ENCODE measurements around the gene LMF2.

LMF2 gene

DNA sequence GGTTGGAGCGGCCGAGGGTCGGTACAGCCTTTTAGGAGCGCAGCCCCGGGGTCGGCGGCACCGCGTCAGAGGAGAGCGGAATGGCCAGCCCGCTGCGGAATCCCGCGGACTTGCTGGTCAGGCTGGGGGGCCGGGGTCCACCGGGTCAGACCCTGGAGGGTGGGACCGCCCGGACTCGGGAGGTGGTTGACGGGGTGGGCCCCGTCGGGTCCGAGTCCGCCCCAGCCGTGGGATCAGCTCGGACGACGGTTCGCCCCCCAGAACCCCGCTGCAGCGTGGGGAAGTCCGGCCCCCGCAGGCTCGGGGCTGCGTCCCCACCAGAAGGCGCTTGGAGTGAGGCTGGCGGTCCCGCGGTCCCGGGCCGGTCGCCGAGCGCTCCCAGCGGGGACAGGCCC is 26.5 kb downstream of the LMF2 start:
- no peak for DNase-seq

DNA sequence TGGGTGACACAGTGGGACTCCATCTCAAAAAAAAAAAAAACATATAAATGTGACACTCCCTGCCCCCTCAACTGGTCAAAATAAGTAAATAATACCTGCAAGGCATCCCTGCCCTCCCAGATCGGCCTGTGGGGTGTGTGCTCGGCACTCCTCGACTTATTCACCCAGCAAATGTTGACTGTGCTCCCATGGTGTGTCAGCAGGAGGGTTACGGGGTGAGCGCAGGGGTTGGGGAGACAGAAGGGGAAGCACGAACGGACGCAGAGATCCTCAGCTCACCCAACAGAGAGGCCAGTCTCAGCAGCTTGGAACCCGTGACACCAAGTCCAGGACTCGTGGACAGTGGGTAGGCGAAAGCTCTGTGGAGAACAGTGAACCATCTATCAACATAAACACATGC is 27.8 kb downstream of the LMF2 start:
- no peak for DNase-seq

DNA sequence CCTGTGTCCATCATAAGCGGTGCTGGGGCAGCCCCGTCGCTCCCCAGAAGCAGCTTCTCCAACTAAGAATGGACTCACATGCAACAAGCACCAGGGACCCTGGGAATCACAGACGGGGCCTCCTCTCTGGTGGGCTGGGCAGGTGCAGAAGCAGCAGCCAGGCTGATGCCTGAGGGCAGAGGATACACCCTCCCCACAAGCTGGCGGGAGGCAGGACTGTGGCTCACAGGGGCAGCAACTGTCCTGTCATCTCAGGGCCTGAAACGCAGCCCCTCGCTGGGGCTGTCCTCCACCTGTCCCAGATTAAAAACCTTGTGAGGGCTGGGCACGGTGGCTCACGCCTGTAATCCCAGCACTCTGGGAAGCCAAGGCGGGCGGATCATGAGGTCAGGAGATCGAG is 29.6 kb downstream of the LMF2 start:
- DNase-seq: no peak

DNA sequence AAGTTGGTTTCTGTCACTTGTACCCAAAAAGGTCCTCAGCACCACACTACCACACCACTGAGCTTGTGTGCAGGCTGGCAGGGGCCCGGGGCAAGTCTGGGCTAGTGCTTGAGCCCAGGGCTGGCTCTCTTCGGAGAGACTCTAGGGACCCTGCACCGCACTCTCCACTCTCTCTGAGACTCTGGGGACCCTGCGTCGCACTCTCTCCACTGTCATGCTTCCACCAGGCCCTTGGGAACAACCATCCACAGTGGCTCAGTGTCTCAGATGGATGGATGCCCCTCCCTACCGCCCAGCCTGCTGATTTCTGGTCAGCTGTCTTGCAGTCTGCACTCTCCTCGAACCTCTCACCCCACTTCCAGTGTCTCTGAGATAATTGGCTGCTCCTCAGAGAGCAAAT is 30.6 kb downstream of the LMF2 start:
- no peak for DNase-seq

DNA sequence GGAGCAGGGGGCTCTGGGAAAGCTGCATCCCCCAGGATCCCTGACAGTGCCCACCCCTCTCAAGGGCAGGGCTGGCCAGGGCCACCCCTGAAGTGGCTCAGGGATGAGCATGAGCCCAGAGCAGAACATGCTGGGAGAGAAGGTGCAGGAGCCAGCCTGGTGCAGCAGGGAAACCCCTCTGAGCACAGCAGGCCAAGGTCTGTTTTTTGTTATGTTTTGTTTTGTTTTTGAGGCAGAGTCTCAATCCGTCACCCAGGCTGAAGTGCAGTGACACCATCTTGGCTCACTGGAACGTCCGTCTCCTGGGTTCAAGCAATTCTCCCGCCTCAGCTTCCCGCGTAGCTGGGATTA is 31.9 kb downstream of the LMF2 start:
- no peak for DNase-seq

DNA sequence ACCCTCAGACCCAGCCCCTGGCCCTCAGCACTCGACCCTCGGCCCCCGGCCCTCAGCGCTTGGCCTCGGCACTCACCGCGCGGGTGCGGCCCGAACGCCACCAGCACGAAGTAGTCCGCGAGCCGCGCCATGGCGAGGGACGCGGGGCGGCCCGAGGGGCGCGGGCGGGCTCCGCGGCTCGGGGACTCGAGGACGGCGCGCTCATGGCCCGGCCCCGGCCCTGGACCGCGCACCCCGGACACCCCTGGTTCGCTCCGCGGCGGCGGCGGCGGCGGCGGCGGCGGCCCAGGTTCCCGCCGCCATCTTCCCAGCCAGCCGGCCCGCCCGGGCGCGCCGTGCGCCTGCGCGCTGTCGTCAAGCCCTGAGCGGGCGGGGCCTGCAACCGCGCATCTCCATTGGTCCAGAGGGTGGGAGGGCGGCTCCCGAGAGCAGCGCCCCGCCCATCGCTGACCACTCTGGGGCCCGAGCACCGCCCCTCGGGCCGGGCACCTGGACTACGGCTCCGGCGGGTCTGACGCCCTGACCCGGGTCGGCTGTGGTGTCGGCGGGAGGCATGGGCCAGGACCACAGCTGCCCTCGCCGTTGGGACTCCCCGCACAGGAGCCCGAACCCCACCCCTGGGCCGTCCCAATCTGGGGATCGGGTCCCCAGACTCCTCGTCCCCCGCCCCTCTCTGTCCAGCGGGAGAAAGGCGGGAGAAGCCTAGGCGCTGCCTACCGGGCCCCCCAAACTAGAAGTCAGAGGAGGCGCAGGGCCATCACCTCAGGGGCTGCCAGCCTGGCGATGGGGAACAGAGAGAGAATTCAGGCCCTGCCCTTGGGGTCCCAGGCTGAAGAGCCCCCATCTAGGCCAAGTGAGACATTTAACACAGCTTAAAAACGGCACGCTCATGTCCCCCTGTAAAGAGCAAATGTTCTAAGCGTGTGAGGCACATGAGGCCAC is 32.5 kb downstream of the LMF2 start, which contains the start of gene SBF1:
TSS of gene SBF1 (minus strand) at position 326 of the 942 bp plus-strand sequence. CDS start at position 131, 195 bp downstream.
- DNase-seq: peak; percentile 86

DNA sequence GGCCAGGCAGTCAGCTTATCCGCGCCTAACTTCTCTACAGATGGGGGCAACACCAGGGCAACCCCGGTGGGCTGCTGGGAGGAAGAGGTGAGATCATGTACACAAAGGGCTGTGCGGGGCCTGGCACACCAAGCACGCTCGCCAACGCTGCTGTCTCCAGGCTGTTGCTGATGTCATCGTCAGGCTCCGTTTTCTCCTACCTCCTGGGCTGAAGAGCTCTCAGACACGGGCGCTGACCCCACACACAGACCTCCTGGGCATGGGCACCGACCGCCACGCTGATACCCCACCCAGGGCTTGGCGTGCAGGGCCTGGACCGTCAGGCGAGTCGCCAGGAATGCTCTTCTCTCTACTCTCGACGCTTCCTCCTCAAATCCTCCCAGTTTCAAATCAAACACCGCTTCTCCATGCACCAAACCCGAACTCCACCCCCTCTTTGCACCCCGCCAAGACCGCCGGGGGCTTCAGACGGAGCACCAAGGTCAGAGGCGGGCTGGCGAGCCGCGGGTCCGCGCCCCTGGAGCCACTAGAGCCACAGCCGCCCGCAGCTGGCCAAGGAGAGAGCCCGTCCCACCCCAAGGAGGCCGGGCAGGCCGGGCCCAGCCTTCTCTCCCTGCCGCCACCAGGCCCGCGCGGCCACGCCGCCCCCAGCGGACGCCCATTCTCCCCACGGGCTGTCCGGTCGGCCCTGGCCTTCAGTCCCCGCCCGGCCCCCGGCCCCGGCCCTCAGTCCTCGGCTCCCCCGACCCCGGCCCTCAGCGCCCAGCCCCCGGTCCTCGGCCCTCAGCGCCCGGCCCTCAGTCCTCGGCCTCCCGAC is 33.4 kb downstream of the LMF2 start:
- DNase-seq: no peak

DNA sequence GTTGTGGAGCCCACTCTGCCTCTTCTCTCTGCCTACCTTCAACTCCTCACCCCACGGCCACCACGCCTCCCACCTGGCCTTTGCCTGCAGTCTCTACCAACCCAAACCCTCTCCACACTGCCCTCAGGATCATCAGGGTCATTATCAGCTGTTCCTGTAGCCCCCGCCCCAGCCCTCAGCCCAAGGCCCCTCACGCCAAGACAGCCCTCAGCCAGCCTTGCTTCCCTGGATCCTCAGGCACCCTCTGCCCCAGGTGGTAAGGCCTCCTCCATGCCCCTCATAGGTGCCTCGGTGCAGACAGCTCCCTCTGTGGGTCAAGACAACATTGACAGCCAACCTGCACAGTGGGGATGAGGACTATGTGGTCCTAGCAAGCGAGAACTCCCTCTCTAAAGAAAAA is 34.4 kb downstream of the LMF2 start:
- DNase-seq: peak; percentile 53

DNA sequence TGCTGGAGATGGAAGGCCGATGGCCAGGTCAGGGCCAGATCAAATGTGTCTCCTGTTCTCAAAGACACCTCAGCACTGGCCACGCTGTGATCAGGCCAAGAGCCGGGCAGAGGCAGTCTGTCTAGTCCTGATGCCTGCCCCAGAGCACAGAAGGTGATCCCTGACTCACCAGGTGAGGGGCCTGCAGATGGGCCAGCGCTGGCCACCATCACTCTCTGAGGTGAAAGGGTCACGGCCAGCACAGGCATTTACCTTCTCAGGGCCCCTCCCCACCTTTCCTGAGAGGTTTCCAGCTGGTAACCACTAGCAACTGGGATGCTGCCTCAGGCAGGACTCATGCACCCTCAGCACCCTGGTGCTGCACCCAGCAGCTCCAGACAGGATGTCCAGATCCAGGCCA is 35.5 kb downstream of the LMF2 start:
- no peak for DNase-seq

DNA sequence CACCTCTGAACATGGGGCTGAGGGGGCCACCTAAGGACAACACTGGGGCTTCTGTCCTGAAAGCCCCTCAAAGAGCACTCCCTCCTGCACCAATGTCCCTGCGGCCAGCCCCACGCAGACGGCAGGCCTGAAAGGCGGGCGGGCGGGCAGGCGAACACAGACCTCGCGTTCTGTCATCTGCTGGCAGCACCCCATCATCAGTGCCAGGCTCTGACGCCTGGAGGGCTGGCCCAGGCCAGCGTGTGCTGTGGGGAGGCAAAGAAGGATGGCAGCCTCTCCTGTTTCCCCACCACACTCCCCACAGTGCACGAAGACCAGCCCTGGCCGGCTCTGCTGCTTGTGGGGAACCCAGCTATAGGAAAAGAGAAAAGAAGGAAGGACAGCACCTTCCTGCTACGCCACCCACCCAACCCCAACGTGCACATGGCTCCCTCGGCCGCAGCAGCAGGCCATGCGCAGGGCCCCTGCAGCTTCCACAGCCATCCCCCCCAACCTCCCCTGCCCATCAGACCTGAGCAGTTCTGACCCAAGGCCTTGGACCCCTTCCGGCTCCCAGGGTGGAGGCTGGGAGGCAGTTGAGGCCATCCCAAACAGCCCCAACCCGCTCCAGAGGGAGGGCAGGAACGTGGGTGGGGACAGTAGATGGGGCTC is 36.2 kb downstream of the LMF2 start:
- DNase-seq: no peak

DNA sequence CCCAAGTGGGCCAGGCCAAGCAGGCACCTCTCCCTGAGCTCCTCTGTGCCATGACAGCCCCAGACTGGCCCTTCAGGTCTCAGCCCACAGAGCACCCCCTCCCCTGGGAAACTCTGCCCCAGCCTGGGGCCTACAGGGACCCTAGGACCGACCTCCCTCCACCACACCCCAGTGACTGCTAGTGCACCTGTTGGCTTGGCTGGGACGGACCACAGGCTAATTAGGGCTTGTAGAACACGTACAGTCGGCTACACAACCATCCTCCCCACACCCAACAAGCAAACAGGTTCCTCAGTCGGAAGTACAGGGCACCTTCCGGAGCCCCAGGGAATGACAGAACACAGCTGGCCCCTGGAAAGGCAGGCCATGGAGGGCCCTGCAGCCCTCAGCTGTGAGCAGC is 37.0 kb downstream of the LMF2 start:
- DNase-seq: no peak

DNA sequence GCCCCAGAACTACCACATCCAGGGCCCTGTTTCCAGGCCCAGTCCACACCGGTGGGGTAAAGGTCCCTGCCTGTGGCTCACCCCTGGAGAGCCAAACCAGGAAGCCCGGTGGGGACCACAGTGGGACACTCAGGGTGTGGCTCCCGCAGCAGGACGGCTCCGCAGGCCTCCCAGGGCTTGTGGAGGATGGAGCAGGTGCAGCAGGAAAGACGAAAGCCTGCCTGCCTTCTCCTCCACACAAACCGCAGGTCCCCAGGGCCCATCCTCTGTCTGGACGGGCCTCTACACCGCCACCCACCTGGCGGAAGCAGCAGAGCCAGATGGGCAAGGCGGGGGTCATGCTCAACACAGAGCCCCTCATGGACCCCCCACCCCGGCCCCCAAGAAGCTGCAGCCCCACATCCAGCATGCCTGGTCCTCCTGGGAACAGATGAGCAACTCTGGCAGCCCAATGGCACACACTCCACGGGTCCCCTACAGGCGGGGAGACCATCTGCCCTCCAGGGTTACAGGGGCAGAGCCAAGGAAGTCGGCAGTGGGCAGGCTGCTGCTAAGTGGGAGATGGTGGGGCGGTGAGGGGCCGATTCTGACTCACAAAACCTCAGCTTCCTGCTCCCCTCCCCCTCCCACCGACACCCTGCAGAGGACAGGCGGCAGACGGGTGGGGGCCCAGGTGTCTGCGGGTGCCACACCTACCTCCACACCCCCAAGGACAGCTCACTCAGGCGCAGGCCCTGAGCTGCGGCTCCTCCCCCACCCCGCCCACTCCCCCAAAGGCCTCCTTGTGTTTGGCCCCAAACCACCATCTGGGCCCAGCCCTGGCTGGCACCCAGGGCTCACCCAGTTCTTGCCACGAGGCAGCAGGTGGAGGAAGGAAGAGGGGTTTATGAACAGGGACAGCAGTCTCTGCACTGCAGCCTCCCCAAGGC is 37.9 kb downstream of the LMF2 start:
- DNase-seq: peak; percentile 100

DNA sequence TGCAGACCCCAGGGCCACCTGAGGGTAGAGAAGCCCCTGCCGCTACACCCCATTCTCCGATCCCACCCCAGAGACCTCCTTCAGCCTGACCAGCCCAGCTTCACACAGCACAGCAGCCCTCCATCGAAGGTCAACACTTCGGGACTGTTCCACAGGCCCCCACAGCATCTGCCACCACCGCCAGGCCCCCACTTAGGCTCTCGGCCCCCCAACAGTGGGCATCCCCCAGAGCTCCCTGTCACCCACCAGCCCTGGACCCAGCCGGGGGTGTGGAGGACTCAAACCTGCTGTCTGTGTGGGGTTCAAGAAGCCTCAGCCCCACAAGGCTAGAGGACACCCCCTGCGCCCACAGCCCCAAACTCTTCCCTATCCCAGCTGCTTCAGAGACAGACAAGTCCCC is 38.9 kb downstream of the LMF2 start:
- DNase-seq: no peak

DNA sequence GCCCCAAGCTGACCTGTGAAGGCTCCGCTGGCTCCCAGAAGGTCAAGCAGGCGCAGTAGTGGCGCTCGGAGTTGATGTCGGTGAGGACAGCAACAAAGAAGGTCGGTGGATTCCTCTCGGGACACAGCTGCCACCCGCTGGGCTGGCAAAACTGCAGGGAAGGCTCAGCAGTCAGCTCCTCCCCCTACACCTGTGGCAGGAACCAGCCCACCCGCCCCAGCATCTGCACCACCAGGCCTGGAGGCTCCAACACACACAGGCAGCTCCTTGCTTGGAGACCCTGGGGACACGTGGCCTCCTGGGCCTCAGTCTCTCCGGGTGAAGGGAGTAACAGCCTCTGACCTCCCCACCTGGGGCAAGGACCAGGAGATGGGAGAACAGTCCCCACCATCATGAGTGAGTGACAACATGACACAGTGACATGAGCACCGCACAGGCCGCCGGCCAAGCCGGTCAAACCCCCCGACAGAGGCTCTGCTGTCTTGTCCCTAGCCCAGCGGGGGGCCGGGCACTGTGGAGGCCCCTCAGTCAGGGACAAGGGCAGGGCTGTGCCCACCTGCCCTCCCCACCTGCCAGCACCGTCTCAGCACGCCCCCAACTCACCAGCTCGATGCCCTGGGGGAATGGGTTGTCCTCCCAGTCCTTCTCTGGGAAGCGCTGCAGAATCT is 39.6 kb downstream of the LMF2 start:
- no peak for DNase-seq

DNA sequence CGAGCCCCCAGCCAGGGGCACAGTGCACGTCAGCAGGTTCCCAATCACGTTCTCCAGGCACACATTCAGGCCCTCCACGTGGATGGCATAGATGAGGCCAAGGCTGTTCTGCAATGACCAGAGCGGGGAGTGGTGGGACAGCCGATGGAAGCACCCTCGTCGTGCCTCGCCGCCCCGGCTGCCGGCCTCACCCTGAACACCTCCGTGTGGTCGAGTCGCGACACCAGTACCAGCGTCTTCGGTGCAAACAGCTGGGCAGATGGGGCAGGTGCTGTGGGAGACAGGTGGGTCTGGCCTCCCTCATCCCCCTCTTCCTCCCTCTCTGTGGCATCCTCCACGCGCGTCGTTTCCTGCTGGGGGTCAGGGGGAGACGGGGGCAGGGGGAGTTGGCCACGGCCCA is 40.2 kb downstream of the LMF2 start:
- DNase-seq: no peak

DNA sequence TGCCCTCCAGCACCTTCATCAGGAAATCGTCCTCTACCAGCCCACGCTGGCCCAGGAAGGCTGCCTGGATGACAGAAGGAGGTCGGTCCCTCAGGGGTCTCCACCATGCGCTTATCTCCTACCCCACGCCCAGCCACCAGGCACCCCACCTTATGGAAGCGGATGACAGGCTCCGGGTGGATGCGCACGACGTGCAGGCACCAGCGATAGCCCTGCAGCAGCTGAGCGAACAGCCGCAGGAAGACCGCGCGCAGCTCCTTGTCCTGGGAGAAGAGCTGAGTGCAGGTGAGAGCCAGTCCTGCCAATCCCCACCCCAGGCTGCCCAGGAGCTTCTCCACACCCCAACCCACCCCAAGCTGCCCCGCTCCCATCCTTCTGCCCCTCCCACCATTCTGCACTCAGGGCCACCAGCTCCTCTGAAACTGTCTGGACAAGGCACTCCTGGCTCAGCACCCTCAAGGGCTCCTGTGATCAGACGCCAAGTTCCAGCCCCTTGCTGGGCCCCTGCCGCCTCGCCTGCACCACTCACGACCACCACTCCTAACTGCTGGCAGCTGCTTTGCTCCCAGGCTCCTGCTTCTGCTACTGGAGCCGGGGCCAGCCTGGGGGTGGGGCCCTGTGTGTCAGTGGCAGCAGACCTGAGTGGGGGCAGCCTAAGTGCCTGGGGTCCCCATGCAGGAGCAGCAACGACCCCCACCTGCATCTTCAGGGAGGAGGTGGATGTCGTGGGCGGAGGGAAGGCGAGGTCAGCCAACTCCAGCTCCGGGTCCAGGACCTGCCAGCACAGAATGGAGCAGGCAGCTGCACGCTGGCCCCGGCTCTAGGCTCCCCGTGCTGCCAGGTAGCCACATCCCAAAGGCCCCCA is 42.2 kb downstream of the LMF2 start:
- no peak for DNase-seq

DNA sequence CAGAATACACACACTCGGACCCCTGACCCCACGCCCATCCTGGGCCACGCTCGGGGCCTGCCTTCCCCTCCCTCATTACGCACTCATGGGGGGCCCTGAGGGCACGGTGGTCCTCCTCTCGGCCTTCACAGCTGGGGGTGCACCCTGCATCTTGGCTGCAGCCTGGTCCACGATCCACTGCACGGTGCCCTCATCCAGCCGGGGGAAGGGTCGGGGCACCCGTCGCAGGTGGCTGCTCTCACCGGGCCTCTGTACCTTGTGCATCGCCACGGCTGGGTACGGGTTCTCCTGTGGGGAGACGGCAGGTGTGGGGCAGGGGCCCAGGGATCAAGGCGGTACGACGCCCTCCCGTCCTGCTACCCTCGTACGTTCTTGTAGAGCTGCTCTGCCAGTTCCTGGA is 43.1 kb downstream of the LMF2 start:
- DNase-seq: no peak

DNA sequence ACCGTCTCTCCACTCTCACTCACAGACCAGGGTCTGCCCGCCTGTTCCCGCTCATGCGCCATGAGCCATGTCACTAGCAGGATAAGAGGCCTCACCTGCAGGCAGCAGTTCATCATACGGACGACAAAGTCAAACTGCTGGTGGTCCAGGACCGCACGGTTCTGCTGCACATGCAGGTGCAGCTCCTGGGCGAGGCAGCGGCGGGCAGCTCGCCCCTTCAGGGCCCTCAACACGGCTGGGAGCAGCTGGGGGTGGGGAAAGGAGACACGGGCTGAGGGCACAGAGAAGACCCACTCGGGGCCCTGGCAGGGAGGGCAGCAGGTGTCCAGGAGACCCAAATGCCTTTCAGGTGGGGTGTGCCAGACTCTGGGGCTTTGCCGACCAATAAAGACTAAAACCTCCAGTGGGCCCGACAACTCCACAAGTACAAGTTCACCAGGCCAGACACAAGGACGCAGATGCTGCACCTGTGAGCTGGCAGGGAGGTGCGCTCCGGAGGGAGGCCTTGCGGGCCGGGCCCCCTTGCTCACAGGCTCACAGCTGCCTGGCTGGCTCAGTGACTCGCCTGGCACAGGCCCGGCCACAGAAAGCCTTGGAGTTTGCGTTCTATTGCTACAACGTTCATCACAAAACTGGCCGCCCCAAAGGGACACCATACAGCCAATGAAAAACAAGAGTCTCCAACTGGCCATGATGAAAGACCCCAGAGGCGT is 44.2 kb downstream of the LMF2 start:
- DNase-seq: no peak

DNA sequence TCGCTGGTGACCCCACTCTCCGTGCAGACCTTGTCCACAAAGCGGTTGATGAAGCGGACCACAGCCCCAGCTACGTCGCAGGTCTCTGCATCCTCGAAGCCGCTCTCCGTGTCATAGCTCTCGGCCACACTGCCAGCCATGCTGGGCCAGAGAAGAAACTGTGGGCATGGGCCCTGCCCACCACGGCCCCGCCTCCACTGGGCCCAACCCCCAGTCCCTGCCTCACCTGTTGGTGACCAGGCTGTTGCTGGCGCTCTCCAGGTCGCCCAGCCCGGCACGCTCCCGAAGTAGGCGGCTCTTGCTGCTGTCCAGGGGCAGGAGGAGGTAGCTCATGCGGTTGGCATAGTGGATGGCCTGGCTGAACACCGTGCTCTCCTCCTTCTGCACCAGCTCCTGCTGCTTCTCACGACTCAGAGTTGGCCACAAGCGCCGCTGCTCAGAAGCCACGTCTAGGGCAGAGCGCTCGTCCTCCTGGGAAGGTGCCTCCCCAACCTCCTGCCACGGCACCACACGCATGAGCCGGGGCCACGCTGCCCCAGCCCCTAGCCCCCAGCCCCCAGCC is 45.4 kb downstream of the LMF2 start:
- no peak for DNase-seq

DNA sequence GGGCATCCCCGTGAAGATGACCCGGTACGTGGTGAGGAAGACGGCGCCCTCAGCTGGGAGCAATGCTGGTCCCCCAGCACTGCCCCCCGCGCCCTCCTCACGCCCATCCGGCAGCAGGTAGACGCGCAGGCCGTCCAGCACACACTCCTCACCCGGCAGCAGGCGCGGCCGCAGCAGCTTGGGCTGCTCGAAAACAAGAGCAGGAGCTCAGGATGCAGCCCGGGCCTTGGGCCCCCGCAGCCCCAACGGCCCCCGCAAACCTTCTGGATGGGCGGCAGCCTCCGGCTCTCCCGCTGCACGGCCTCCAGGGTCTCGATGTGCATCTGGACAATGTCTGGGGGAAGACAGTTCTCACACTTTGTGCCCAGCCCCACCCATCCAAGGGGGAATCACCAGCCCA is 46.0 kb downstream of the LMF2 start:
- DNase-seq: no peak
